Mucosa of stomach (tissue), 1 donor: ENCODE measurements around the gene ARF1.

Experiments used
- H3K27me3 ChIP-seq: one replicate; pipeline ENCODE4 v1.7.0; 2013; ENCODE audit warnings: mild to moderate bottlenecking, low read length; ENCODE audit not compliant: control insufficient read depth, insufficient read depth
- H3K36me3 ChIP-seq: one replicate; pipeline ENCODE4 v1.7.0; 2013; ENCODE audit warnings: low read length; ENCODE audit not compliant: control insufficient read depth, insufficient read depth
- H3K4me1 ChIP-seq: one replicate; pipeline ENCODE4 v1.7.0; 2013; ENCODE audit warnings: mild to moderate bottlenecking, low read length; ENCODE audit not compliant: control insufficient read depth, insufficient read depth
- H3K4me3 ChIP-seq: one replicate; pipeline ENCODE4 v1.7.0; 2013; ENCODE audit warnings: low read length
- H3K9ac ChIP-seq: one replicate; pipeline ENCODE4 v1.7.0; 2013; ENCODE audit warnings: mild to moderate bottlenecking, low read length, moderate library complexity
- H3K9me3 ChIP-seq: one replicate; pipeline ENCODE4 v1.7.0; 2013; ENCODE audit warnings: mild to moderate bottlenecking, low read length, moderate library complexity; ENCODE audit not compliant: control insufficient read depth
- donor health status: Pancreatic carcinoma.

ARF1 gene

GRCh38 chr1:228065543-228066347 lies 16.8 kb upstream of the ARF1 start:
- Histone ChIP-seq H3K4me3 (no peak overlapping the region), H3K9me3 (no peaks in the 10 kb centered on the region), H3K27me3 (peaks cover 48% of the 10 kb centered on the region), H3K36me3 (no peaks in the 10 kb centered on the region), H3K4me1 (peaks cover 14% of the 10 kb centered on the region), H3K9ac (no peak overlapping the region)

GRCh38 chr1:228066416-228066815 lies 16.1 kb upstream of the ARF1 start:
- no peak overlapping the region for H3K4me3 ChIP-seq

GRCh38 chr1:228066891-228067654 lies 15.4 kb upstream of the ARF1 start:
- Histone ChIP-seq H3K9me3 (no peaks in the 10 kb centered on the region), H3K27me3 (peaks cover 43% of the 10 kb centered on the region), H3K36me3 (no peaks in the 10 kb centered on the region), H3K4me1 (peaks cover 11% of the 10 kb centered on the region), H3K4me3 (no peak overlapping the region), H3K9ac (no peak overlapping the region)

More at GRCh38 chr1:228066416-228066815, 16.1 kb upstream of the ARF1 start:
- peaks cover 41% of the 10 kb centered on the region for H3K27me3 ChIP-seq
- H3K9me3 ChIP-seq, result no peaks in the 10 kb centered on the region
- H3K9ac ChIP-seq, result no peak overlapping the region
- H3K4me1 ChIP-seq, result peaks cover 11% of the 10 kb centered on the region
- H3K36me3 ChIP-seq, result no peaks in the 10 kb centered on the region

- Histone ChIP-seq H3K9me3 (no peaks in the 10 kb centered on the region), H3K9ac (no peak overlapping the region), H3K27me3 (peaks cover 43% of the 10 kb centered on the region), H3K36me3 (no peaks in the 10 kb centered on the region), H3K4me3 (no peak overlapping the region), H3K4me1 (peaks cover 11% of the 10 kb centered on the region)
Observed at GRCh38 chr1:228068359-228068758, 14.1 kb upstream of the ARF1 start.

GRCh38 chr1:228070173-228070572 lies 12.3 kb upstream of the ARF1 start:
- H3K4me3 ChIP-seq, result no peak overlapping the region
- H3K4me1 ChIP-seq, result peaks cover 2% of the 10 kb centered on the region
- no peaks in the 10 kb centered on the region for H3K9me3 ChIP-seq
- no peaks in the 10 kb centered on the region for H3K36me3 ChIP-seq
- H3K9ac ChIP-seq, result no peak overlapping the region
- H3K27me3 ChIP-seq, result peaks cover 40% of the 10 kb centered on the region

- Histone ChIP-seq H3K9ac (no peak overlapping the region), H3K27me3 (peaks cover 42% of the 10 kb centered on the region)
Observed at GRCh38 chr1:228070851-228071250, 11.7 kb upstream of the ARF1 start.

GRCh38 chr1:228071839-228072657 lies 10.5 kb upstream of the ARF1 start:
- peaks cover 36% of the 10 kb centered on the region for H3K27me3 ChIP-seq
- no peak overlapping the region for H3K9ac ChIP-seq
- H3K4me1 ChIP-seq, result no peaks in the 10 kb centered on the region

More at GRCh38 chr1:228070851-228071250, 11.7 kb upstream of the ARF1 start:
- Histone ChIP-seq H3K36me3 (no peaks in the 10 kb centered on the region), H3K9me3 (no peaks in the 10 kb centered on the region), H3K4me1 (no peaks in the 10 kb centered on the region), H3K4me3 (no peak overlapping the region)

GRCh38 chr1:228072658-228073043 lies 9.9 kb upstream of the ARF1 start:
- H3K4me3 ChIP-seq, result no peak overlapping the region
- H3K9me3 ChIP-seq, result no peaks in the 10 kb centered on the region
- H3K36me3 ChIP-seq, result no peaks in the 10 kb centered on the region
- no peaks in the 10 kb centered on the region for H3K4me1 ChIP-seq
- peaks cover 33% of the 10 kb centered on the region for H3K27me3 ChIP-seq
- H3K9ac ChIP-seq, result no peak overlapping the region

More at GRCh38 chr1:228071839-228072657, 10.5 kb upstream of the ARF1 start:
- Histone ChIP-seq H3K36me3 (no peaks in the 10 kb centered on the region), H3K4me3 (no peak overlapping the region), H3K9me3 (no peaks in the 10 kb centered on the region)

- Histone ChIP-seq H3K36me3 (no peaks in the 10 kb centered on the region), H3K9me3 (no peaks in the 10 kb centered on the region), H3K4me3 (no peak overlapping the region), H3K27me3 (peaks cover 33% of the 10 kb centered on the region), H3K9ac (no peak overlapping the region), H3K4me1 (no peaks in the 10 kb centered on the region)
Observed at GRCh38 chr1:228073061-228073856, 9.2 kb upstream of the ARF1 start.

GRCh38 chr1:228073857-228074545 lies 8.5 kb upstream of the ARF1 start:
- Histone ChIP-seq H3K9ac (no peak overlapping the region), H3K36me3 (no peaks in the 10 kb centered on the region), H3K9me3 (no peaks in the 10 kb centered on the region), H3K4me3 (no peak overlapping the region), H3K4me1 (no peaks in the 10 kb centered on the region), H3K27me3 (peaks cover 32% of the 10 kb centered on the region)
